ENCODE data around the gene WSB1. TPM values are rescaled to one million over a fixed set of nuclear protein-coding genes. Genes with fewer than 3 reads are reported as not detected.

WSB1 gene
- total and polyA plus RNA-seq, 2 of the 8 experiments (the other 6 are each of a cell fraction or from before 2014, with no cell fraction given) = 113 to 140 TPM

GRCh38 chr17:27268394-27269085, 25.4 kb upstream of the WSB1 start (continued):
- TF ChIP-seq SUZ12 (IDR thresholded peaks at IDR 0.05; ENCODE audit: low read length) (no peak), SAP30 (IDR thresholded peaks at IDR 0.05; ENCODE audit: insufficient read depth, insufficient replicate concordance, low read length) (no peak), SIN3A (conservative IDR thresholded peaks at IDR 0.05 in 1 of 2, IDR thresholded peaks at IDR 0.05 in 1 of 2; ENCODE audit: low read depth in 1 of 2, low read length in 2 of 2) (no peak), TAF7 (optimal IDR thresholded peaks at IDR 0.05; ENCODE audit: borderline replicate concordance, low read depth, low read length) (no peak), USF2 (IDR thresholded peaks at IDR 0.05; ENCODE audit: low read length) (no peak), KDM1A (IDR thresholded peaks at IDR 0.05; ENCODE audit: borderline replicate concordance, low read length) (no peak), CTCF (IDR thresholded peaks at IDR 0.05; ENCODE audit: control extremely low read depth in 1 of 3, insufficient read depth in 1 of 3, low read depth in 1 of 3, low read length in 3 of 3) (no peak), GTF2F1 (IDR thresholded peaks at IDR 0.05; ENCODE audit: borderline replicate concordance, low read depth, low read length) (no peak)

Measured in H1 (cell line).